GM21447 (cell line): ENCODE data around the gene CRADD.

Experiments
- ATAC-seq: cut with Tn5 transposase; IDR thresholded peaks from one replicate; pipeline ENCODE4 v1.9.1; 2021; ENCODE audit not compliant: unreplicated experiment

Gene CRADD

DNA sequence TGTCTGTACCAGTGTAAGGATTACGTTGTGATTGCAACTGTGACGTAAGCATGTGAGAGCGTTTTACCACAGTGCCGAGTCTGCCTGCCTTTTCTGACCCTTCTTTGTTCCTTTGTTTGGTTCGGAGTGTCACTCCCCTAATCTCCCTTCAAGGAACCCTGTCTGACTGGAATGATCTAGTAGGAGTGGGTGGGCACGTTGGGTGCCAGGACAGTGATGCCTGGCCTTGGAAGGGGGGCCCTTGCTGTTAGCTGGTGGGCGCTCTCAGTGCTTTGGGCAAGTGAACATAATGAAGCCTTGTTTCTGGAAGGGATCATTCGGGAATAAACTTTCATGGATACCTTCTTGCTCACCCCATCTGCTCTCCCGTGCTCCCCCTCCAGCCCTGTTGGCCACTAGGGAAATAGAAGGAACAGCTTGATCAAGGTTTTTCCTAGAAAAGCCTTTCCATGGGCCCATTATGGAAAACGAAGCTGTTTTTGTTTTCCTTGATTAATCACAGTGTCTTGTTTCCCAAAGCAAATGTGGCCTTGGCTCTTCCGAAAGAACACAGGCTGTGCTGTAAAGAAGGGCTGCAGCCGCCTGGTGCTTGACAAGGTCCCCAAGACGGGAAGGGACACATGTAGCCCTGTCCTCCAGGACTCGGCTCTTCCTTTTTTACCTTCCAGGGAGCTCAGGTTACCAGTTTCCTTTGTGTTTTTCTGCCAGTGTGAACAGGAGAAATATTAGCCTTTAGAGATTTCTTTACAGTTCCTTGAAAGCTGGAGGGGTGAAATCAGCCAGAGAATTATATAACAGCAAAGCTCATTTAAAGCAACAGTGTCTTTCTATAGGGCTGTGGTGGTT, 215.5 kb downstream of the CRADD start:
- ATAC-seq = no peak

DNA sequence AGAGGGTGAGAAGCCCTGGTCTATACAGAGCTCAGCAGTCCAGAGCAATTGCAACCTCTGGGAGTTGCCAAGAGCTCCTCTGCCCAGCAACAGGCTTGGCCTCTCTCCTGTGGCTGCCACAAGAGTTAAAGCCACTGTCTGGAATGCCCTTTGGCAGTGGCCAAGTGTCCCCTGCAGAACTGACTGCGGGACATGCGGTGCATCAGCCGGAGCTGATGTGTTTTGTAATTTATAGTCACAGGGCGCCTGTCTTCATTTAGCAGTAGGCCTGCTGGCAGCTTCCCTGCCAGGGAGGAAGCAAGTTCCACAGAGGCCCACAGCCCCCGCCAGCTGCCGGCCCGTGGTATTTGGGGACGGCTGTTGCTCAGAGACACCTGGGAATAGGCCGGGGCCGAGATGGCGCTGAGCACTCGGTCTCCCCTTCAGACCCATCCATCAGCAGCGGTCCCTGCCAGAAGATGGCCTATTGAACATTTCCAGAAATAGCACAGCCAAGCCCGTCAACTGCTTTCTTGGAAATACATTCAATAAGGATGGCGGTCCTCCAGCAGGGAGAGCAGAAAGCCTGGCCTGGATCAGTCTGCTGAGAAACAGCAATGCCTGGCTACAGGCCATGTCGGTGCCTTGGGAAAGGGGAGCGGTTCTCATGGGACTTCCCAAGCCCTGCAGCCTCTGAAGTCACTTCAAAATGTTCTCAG, 217.4 kb downstream of the CRADD start:
- no peak for ATAC-seq

DNA sequence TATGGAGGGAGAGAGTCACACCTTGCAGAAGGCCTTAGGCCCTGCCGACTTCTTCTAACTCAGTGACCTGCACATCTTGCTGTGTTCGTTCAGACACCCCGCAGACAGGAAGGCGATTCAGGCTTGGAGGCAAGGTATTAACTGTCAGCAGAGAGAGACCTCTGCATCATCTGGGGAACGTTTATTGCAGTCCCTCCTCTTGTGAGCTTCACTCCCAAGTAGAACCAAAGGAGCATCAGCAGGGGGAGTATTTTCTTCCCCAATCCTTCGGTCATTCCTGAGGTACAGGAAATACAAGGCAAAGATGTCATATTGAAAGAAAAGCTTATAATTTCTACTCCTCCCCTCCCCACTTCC, 217.9 kb downstream of the CRADD start:
- ATAC-seq = no peak

DNA sequence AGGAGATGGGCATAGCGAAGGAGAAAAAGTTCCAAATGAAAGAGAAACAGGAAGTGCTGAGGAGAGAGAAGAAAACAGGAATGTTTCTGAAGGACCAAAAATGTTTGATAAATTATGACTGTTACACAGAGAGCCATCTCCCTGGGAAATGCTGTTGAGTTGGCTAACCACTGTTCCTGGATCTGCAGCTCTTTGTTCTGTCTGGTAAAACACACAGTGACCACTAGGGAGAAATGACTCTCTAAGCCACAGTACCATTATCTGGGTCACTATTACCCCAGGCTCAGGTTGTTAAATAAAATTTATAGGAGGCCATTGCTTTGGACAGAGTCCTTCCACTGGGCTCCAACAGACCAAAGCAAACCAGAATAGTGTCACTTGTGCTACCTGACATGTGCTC, 219.3 kb downstream of the CRADD start:
- ATAC-seq = no peak

DNA sequence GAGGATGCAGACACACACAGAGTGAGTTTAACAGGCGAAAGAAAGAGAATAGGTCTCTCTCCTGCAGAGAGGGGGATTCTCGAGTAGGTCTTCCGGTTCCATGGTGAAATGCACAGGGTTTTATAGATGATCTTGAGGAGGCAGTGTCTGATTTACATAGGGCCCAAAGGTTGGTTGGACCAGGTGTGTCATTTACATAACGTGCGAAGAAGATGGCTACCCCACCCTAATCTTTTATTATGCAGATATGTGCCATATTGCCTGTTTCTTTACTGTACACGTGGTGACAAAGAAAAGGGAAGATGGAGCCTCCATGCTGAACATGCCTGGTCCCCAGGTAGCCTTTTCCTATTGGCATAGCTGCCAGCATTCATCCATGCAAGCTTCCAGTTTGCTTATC, 219.8 kb downstream of the CRADD start:
- no peak for ATAC-seq

DNA sequence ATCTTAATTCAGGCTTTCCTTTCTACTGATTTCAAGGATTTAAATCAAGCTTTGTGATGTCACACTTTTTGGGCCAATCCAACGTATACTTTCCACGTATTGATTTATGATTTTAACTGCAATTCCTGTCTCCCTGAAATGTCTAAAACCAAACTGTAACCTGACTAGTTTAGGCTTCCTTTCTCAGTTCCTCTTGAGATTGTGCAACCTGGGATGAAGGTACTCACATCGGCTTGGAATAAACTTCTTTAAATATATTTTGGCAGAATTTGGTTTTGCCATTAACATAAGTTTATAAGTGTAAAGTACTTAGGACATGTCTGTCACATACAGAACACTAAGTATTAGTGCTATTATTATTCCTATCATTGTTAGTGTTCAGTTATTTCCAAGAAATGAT, 224.6 kb downstream of the CRADD start:
- ATAC-seq = no peak

DNA sequence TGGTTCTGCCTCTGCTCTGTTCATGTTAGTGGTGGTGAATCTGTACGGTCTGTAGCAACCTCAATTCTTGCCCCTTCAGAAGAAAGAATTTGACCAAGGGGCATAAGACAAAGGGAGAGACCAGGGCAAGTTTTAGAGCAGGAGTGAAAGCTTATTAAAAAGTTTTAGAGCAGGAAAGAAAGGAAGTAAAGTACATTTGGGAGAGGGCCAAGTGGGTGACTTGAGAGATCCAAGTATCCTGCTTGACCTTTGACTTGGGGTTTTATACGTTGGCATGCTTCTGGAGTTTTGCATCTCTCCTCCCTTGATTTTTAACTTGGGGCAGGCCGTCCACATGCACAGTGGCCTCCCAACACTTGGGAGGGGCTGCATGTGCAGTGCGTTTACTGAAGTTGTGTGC, 225.0 kb downstream of the CRADD start:
- ATAC-seq = no peak

DNA sequence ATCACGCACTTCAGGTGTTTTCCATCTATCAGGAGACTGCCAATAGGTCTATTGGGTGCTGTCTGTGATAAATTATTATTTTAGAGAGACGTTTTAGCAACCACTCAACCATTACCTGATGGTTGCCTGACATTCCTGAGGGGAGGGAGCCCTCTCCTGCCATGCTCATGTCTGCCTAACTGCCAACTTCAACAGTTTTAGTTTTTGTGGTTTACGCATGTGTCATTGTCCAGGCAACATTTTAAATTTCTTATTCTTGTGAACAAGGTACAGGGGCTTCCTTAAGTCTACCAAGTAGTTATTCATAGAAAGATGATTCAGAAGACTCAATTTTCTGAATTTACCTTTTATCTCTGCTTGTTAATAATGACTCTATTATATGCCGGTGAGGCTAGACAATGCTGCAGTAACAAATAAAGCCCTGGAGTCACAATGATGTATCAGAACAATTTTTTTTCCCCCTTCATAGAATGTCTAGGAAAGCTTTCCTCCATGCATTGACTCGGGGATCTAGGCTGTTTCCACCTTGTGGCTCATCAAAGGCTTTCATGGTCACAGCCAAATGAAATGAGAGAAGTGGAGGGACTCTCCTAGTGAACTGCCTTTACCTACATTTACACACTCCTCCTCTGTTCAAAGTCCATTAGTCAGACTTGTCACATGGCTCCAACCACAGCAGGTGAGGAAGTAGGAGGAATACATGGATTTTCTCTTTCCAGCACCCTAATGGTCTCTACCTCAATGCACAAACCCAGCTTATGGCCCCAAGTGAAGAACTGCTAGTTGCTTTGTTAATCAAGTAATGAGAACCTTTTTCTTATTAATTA, 225.8 kb downstream of the CRADD start:
- no peak for ATAC-seq

DNA sequence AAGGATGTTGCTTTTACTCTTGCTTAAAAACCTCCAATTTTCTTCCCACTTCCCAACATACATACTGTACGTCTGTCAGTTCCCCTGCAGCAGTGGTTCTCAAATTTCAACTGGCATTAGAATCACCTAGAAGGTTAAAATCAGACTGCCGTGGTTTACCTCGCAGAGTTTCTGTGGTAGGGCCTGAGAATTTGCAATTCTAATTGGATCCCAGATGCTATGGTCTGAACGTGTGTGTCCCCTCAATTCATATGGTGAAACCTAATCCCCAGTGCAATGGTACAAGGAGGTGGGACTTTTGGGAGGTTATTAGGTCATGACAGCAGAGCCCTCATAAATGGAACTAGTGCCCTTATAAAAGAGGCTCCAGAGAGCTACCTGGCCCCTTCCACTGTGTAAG, 226.9 kb downstream of the CRADD start:
- no peak for ATAC-seq

DNA sequence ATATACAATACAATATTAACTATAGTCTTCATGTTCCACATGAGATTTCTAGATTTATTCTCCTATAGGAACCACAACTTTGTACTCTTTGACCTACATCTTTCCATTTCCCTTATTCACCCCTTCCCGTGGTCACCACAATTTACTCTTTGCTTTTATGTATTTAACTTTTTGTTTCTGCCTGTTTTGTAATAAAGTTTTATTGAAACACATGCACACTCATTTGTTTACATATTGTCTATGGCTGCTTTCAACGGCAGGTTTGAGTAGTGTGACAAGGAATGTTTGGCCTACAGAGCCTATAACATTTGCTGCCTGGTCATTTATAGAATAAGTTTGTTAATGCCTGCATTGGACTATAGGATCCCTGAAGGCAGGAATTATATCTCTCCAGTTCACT, 231.1 kb downstream of the CRADD start:
- no peak for ATAC-seq

DNA sequence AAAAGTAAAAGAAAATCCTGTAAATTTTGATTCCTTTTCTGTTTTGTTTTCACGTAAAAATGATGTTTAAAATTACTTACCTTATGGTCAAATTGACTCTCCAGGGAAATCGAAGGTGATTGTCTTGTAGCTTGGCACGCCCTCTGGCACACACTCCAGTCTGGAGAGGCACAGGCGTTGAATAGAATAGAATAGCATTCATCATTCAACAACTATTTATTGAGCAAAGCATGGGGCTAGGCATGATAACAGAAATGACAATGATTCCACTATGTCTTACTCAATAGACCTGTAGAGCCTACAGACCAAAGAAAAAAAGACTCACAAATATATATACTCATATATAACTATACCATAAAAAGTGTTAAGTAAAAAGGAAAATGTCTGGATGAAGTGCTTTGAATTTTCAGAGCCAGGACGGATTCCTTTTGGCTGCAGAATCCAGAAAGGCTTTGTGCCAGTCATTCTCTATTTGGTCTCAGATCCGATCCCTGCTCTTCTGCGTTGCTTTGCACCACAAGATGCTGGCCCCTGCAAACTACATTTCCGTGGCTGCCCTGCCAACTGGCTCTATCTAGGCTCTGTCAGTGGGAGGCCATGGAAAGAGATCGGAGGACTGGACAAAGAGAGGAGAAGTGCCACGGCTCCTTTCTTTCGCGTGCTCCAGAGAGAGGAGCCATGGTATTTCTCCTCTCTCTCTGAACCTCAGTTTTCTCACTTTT, 231.8 kb downstream of the CRADD start:
- ATAC-seq = no peak

DNA sequence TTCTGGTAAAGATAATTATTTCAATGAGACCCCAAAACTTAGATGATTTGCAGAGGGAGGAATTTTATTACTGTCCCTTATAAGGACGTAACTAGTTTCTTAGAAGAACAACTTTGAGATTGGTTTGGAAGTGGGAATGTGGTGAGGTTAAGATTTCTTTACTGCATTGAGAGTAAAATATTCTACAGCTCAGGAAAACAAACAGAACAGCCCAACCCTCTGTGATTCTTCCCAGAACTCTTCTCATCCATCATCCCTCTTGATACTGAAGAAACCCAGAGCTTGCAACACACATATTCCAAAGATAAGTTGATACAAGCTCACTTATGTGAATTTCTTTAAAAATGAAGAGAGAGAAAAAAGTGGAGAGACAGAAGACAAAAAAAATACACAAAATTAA, 234.2 kb downstream of the CRADD start:
- ATAC-seq = no peak

DNA sequence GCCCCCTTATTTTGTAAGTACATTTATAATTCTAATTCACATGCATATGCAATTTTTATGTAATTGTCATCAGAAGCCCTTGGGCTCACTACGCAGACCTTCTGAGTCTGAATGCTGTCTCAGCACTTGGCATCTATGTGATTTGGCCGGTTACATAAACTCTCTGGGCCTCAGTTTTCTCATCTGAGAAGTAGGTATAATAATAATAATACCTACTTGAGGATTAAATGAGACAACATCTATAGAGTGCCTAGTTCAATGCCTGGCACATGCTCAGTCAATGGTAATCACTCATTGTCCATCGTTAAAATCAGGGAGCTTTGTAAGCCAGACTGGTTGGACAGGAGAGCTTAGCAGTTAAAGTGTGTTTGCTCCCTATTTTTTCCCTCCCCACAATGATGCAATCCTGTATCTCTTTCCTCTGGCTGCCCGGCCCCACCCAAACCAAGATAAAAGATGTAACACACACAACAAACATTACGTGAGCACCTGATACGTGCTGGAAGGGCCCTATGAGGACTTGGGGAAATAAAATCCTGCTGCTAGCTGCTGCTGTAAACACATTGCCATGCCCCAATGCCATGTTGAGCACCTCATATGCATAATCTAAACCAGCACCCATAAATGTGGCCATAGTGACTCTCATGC, 235.0 kb downstream of the CRADD start:
- no peak for ATAC-seq

DNA sequence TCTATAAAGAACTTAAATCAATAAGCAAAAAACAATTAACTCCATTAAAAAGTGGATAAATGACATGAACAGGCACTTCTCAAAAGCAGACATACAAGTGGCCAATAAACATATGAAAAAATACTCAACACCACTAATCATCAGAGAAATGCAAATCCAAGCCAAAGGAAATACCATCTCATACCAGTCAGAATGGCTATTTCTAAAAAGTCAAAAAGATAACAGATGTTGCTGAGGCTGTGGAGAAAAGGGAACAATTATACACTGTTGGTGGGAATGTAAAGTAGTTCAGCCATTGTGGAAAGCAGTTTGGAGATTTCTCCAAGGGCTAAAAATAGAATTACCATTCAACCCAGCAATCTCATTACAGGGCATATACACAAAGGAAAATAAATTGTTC, 236.7 kb downstream of the CRADD start:
- no peak for ATAC-seq

DNA sequence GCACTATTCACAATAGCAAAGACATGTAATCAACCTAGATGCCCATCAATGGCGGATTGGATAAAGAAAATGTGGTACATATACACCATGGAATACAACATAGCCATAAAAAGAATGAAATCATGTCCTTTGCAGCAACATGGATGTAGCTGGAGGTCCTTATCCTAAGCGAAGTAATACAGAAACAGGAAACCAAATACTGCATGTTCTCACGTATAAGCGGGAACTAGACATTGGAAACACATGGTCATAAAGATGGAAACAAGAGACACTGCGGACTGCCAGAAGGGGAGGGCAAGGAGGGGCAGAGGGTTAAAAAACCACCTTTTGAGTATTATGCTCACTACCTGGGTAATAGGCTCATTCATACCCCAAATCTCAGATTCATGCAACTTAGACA, 237.1 kb downstream of the CRADD start:
- no peak for ATAC-seq

DNA sequence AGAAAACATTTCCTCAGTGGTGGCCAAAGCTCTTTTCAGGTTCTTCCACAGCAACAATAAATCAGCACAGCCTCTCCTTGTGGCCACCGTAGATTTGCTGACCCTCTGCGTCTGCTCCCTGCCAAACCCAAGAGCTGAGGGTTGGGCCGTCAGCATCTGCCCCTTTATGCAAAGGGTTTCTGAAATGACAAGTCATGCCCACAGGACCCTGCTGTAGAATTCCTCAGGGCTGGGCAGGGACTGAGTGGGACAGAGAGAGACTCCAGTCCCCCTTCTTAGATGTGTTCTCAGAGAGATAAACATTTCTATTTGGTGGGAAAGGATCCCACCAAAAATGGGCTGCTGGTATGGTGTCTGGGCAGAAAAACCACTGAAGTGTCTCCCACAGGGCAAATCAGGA, 238.2 kb downstream of the CRADD start:
- ATAC-seq = no peak

DNA sequence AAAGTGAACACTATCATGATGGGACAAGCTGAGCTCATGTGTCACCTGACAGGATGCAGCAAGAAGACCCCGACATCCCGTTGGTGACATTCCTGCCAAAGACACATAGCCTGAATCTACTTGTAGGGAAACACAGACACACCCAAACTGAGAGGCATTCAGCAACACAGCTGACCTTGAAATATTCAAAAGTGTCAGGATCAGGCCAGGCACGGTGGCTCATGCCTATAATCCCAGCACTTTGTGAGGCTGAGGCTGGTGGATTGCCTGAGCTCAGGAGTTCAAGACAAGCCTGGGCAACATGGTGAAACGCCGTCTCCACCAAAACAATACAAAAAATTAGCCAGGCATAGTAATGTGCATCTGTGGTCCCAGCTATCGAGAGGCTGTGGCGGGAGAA, 239.2 kb downstream of the CRADD start:
- ATAC-seq = no peak

DNA sequence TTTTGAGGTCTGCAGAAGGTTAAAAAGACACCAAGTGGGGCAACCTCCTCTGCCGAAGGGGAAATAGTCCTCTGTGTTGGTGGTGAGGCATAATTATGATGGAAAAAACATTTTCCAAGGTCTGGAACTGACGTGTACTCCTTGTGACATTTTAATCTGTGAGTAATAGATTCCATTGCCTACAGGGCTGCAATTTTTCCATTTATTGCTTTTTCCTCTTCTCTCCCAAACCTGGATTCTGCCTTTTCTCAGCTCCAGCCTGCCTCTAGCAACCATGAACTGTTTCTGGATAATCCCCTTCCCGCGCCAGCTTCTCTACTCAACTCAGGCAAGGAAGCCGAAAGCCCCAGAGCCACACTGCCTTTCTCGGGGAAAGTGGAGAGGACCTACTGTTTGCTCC, 241.1 kb downstream of the CRADD start:
- ATAC-seq = no peak

DNA sequence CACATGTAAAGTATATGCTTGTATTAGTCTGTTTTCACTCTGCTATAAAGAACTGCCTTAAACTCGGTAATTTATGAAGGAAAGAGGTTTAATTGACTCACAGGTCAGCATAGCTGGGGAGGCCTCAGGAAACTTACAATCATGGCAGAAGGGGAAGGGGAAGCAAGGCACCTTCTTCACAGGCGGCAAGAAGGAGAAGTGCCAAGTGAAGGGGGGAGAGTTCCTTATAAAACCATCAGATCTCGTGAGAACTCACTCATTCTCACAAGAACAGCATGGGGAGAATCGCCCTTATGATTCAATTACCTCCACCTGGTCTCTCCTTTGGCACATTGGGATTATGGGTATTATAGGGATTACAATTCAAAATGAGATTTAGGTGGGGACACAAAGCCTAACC, 241.7 kb downstream of the CRADD start:
- ATAC-seq = no peak

DNA sequence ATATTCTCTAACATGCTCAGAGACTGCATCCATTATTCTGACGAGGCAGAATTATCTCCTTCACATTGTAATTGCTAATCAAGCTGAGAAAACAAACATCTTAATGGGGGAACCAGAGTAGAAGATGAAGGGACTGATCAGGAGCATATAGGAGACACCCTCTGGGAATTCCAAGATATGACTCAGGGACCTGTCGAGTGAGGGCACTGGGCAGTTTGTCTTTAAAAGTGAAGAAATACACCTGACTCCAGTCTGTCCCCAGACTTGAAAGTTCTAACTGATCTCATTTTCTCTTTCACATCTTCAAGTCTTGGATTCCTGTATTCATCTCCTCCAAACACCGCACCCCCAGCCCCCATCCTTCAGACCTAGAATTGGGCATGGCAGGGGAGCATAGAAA, 244.3 kb downstream of the CRADD start:
- ATAC-seq = no peak

DNA sequence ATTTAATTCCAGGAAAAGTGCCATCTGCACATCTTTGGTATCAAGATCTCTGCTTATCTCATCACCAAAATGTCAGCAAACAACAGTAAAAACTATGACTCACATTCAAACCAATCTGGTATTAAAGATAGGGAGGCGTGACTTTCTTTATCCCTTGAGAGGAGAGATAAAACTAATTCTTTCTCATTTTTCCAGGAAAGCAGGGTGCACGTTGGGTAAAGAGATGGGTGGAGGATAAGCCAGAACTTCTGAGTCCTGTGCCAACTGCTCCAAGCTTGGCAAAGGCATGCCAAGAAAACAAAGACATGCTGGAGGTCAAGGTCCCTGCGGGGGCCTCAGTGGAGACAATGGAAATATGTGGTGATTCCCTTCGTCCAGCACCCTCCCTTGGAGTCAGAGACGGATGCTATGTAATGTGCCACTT, 245.4 kb downstream of the CRADD start:
- no peak for ATAC-seq
